CD4-positive, alpha-beta memory T cell (primary cell): Measurements from ENCODE around the gene CENPM. TPM values are rescaled to one million over a fixed set of nuclear protein-coding genes. Genes with fewer than 3 reads are reported as not detected.

Experiments used
- CTCF ChIA-PET: fragments of 350-600 bp; sonication (Branson Sonifier 250); formaldehyde crosslinking; loops from one replicate; lab custom pipeline; 2021; ENCODE audit warnings: inconsistent platforms; ENCODE audit not compliant: partially characterized antibody; lab: Charles Lee
- POLR2A ChIA-PET: fragments of 350-600 bp; sonication (Branson Sonifier 250); formaldehyde crosslinking; loops from one replicate; lab custom pipeline; 2021; ENCODE audit not compliant: partially characterized antibody; lab: Charles Lee
- DNase-seq, 5 donors: peaks; one replicate each; pipeline versions ENCODE4 v3.0.0 to v3.0.0-alpha.2; 2020 to 2022; ENCODE audit warnings: mixed read lengths in 1 of 5
- H3K27ac ChIP-seq: one replicate; pipeline ENCODE4 v1.7.0; 2013; ENCODE audit warnings: low read depth, low read length
- H3K27me3 ChIP-seq: 2 replicates; pipeline ENCODE4 v1.7.0; 2013; ENCODE audit warnings: mild to moderate bottlenecking, low read length, moderate library complexity; ENCODE audit not compliant: insufficient read depth
- H3K36me3 ChIP-seq: 2 replicates; pipeline ENCODE4 v1.7.0; 2013; ENCODE audit warnings: mild to moderate bottlenecking, low read length, moderate library complexity; ENCODE audit not compliant: insufficient read depth
- H3K4me1 ChIP-seq: 2 replicates; pipeline ENCODE4 v1.7.0; 2013; ENCODE audit warnings: mild to moderate bottlenecking, low read length, moderate library complexity; ENCODE audit not compliant: insufficient read depth
- H3K4me3 ChIP-seq, 2 donors: one replicate each; pipeline ENCODE4 v1.7.0; 2013; ENCODE audit warnings: low read length in 2 of 2, mild to moderate bottlenecking in 1 of 2
- H3K9me3 ChIP-seq, 2 donors: one replicate each; pipeline ENCODE4 v1.7.0; 2013; ENCODE audit warnings: low read length in 2 of 2, control low read depth in 1 of 2; ENCODE audit not compliant: control insufficient read depth in 1 of 2
- H3K27ac Mint-ChIP-seq, 7 donors: one replicate each; pipeline ENCODE4 v1.8.0; 2020 to 2021; ENCODE audit warnings: mixed read lengths in 7 of 7, mild to moderate bottlenecking in 6 of 7, inconsistent platforms in 3 of 7, moderate library complexity in 3 of 7
- H3K27me3 Mint-ChIP-seq, 2 donors: one replicate each; pipeline ENCODE4 v1.8.0; 2020 to 2021; ENCODE audit warnings: mixed read lengths in 2 of 2
- H3K36me3 Mint-ChIP-seq, 2 donors: one replicate each; pipeline ENCODE4 v1.8.0; 2020 to 2021; ENCODE audit warnings: mixed read lengths in 2 of 2, inconsistent platforms in 1 of 2, mild to moderate bottlenecking in 1 of 2
- H3K4me1 Mint-ChIP-seq, 4 donors: one replicate each; pipeline ENCODE4 v1.8.0; 2020 to 2021; ENCODE audit warnings: mixed read lengths in 4 of 4, mild to moderate bottlenecking in 1 of 4
- H3K4me3 Mint-ChIP-seq, 8 donors: one replicate each; pipeline ENCODE4 v1.8.0; 2020 to 2021; ENCODE audit warnings: mixed read lengths in 8 of 8, mild to moderate bottlenecking in 7 of 8, moderate library complexity in 6 of 8, inconsistent platforms in 3 of 8
- H3K9me3 Mint-ChIP-seq, 8 donors: one replicate each; pipeline ENCODE4 v1.8.0; 2020 to 2021; ENCODE audit warnings: mixed read lengths in 8 of 8, mild to moderate bottlenecking in 5 of 8, inconsistent platforms in 3 of 8, moderate library complexity in 1 of 8
- intact Hi-C: fragments of 100-400 bp; cut with micrococcal nuclease; formaldehyde crosslinking; loops from one replicate; pipeline ENCODE4 v1.15.1; 2023
- polyA plus RNA-seq, 2 donors: library from polyadenylated mRNA; unstranded; fragments of 300-500 nt; fragmentation: Illumina TruSeq; gene quantifications; one replicate each; pipeline ENCODE4 v1.2.3, GENCODE V29; 2021
- total RNA-seq, 2 experiments: library from RNA; stranded (reverse); gene quantifications; one replicate each; pipeline ENCODE4 v1.2.3, GENCODE V29; 2021

Gene CENPM, protein sequence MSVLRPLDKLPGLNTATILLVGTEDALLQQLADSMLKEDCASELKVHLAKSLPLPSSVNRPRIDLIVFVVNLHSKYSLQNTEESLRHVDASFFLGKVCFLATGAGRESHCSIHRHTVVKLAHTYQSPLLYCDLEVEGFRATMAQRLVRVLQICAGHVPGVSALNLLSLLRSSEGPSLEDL
- 10 to 100 TPM in 1 of 2 experiments, 1 to 10 TPM in 1; 7.6 to 12.0 TPM for total RNA-seq
- 10 to 100 TPM; 14.1 to 19.2 TPM for polyA plus RNA-seq

DNA sequence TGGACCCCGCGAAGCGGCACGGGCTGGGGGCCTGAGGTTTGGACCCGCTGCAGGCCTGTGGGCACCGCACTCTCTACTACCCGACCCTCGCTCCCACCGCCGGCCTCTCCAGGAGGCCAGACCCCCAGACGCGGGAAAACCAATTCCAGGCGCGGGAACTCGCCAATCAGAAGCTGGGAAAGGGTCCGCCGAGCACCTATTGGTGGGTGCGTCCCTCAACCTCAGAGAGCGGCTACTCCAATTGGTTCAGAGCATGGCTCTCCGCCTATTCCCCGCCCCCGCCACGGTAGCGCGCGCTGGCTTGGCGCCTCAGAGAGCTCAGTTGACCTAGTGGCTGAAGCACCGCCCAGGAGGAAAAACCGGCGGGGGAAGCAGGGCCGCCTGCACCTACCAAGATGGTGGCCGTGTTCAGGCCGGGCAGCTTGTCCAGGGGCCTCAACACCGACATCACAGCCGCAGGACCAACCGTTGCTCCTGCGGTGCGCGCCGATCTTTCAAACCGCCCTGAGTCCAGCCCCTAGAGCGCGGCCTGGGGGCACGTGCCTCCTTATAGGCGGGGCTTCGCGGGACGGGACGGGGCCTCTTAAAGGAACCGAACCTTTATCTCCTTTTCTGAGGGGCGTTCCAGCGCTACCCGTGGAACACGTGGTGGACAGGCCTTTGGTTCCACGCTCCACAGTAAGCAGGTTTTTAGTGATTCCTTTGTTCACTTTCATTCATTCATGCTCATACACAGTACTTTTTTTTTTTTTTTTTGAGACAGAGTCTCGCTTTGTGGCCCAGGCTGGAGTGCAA, at the start of gene CENPM:
Gene CENPM, minus strand, starts transcription at position 524 of the 795 bp plus-strand sequence. Its CDS starts 76 bp downstream, at position 448.
- H3K4me1 ChIP-seq, result peaks cover 14% of the 10 kb centered on the region
- CTCF ChIA-PET, result interaction anchor here (0.8 to 2.7 kb wide), 9 partner anchors 10 to 498 kb away, joined by 3 to 17 read pairs (median 5); no protein-coding TSS in a partner anchor
- no peaks in the 10 kb centered on the region for H3K27me3 Mint-ChIP-seq
- POLR2A ChIA-PET, result interaction anchor here (0.6 to 2.7 kb wide), 19 partner anchors 18 to 887 kb away, joined by 4 to 16 read pairs (median 5); partner anchors contain the start of genes CCDC134, SMDT1, SNU13 and SREBF2
- peaks cover 4 to 29% (median 12%) of the 10 kb centered on the region in 4 donors for H3K4me1 Mint-ChIP-seq
- H3K27ac ChIP-seq, result peak within 1 kb of the TSS; percentile 53
- H3K27me3 ChIP-seq, result no peaks in the 10 kb centered on the region
- DNase-seq, result peak; percentile 84 to 88 (median 86)
- peak within 1 kb of the TSS; percentile 82 to 94 (median 89) for H3K27ac Mint-ChIP-seq
- no peaks in the 10 kb centered on the region for H3K36me3 ChIP-seq
- H3K9me3 Mint-ChIP-seq, result no peaks in the 10 kb centered on the region
- H3K4me3 Mint-ChIP-seq, result peak within 1 kb of the TSS; percentile 89 to 97 (median 92)
- H3K9me3 ChIP-seq, result no peaks in the 10 kb centered on the region
- intact Hi-C loops, result loop anchor here (1.0 kb wide), 1 partner anchor 10 kb away; no protein-coding TSS in a partner anchor
- peak within 1 kb of the TSS; percentile 84 to 87 for H3K4me3 ChIP-seq
- peaks cover 0 to 2% of the 10 kb centered on the region in 2 donors for H3K36me3 Mint-ChIP-seq

DNA sequence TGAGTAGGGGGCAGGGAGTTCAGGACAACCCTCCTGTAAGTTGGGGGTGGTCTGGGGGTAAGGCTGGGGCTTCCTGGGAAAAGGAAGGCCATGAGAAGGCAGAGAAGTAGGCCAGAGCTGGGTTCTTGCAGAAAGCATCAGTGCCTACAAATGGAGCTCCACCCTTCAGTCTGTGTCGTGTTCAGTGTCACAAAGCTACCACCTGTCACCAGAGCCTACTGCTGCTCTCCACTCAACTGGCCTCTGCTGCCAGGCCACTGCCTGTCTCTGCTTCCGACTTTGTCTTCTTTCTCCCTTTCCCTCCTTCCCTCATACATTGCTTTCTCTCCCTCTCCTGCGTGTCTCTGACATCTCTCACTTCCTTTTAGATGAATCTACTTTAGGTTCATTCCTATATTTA, 48.3 kb upstream of the CENPM start:
- intact Hi-C loops, result no loop called here

DNA sequence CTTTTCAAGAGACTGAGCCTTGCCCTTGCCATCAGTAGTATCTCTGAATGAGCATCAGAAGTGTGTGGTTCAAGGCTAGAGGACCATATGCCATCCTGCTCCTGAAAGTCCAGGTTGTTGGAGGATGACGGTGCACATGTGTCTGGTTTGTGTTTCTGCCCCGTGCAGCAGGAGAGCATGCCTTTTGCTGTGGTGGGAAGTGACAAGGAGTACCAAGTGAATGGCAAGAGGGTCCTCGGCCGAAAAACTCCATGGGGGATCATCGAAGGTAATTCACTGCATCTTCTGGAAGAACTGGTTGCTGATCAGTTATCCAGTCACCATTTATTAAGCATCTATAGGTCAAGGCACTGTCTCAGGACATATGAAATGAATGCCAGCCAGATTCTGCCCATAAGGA, 45.5 kb upstream of the CENPM start:
- intact Hi-C loops, result no loop called here
- Mint-ChIP-seq H3K4me3 (no peak overlapping the region), H3K4me1 (peaks cover 0 to 3% (median 2%) of the 10 kb centered on the region in 4 donors), H3K27ac (no peak overlapping the region), H3K36me3 (no peaks in the 10 kb centered on the region), H3K27me3 (no peaks in the 10 kb centered on the region), H3K9me3 (no peaks in the 10 kb centered on the region)
- DNase-seq, result no peak
- POLR2A ChIA-PET, result no interaction called here
- Histone ChIP-seq H3K27me3 (no peaks in the 10 kb centered on the region), H3K4me3 (no peak overlapping the region), H3K36me3 (no peaks in the 10 kb centered on the region), H3K9me3 (no peaks in the 10 kb centered on the region), H3K27ac (no peak overlapping the region), H3K4me1 (no peaks in the 10 kb centered on the region)
- CTCF ChIA-PET, result no interaction called here

More for the DNA sequence above, 48.3 kb upstream of the CENPM start:
- POLR2A ChIA-PET, result no interaction called here
- CTCF ChIA-PET, result no interaction called here
- H3K27me3 Mint-ChIP-seq, result no peaks in the 10 kb centered on the region
- no peaks in the 10 kb centered on the region for H3K27me3 ChIP-seq
- peak overlapping the region in 1 of 7 donors; percentile 66 for H3K27ac Mint-ChIP-seq
- peaks cover 13 to 29% (median 18%) of the 10 kb centered on the region in 4 donors for H3K4me1 Mint-ChIP-seq
- no peaks in the 10 kb centered on the region for H3K36me3 ChIP-seq
- H3K9me3 Mint-ChIP-seq, result peaks cover 0 to 2% (median 0%) of the 10 kb centered on the region in 8 donors
- H3K4me1 ChIP-seq, result peaks cover 21% of the 10 kb centered on the region
- H3K36me3 Mint-ChIP-seq, result peaks cover 2 to 3% of the 10 kb centered on the region in 2 donors
- H3K27ac ChIP-seq, result no peak overlapping the region
- no peaks in the 10 kb centered on the region for H3K9me3 ChIP-seq
- no peak for DNase-seq
- no peak overlapping the region for H3K4me3 Mint-ChIP-seq
- H3K4me3 ChIP-seq, result no peak overlapping the region

DNA sequence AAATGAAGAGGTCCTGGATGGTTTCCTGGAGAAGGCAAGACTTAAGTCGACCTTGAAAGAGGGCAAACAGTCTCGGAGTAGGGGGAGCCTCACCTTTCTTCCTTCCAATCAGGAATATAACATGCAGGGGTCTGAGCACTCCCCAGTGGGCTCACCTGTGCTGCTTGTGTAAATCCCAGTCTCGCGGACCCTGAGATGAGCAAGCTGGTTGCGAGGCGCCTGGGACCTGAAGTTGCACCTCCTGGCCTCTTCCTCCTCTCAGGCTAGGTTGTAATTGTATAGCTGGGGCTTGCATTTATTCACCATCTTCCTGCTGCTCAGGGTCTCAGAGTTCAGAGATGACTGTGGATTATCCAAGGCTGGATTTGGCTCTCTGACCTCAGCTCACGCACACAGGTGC, 44.2 kb upstream of the CENPM start:
- Mint-ChIP-seq H3K9me3 (no peaks in the 10 kb centered on the region), H3K4me3 (no peak overlapping the region), H3K27ac (no peak overlapping the region), H3K27me3 (no peaks in the 10 kb centered on the region), H3K4me1 (no peaks in the 10 kb centered on the region), H3K36me3 (no peaks in the 10 kb centered on the region)
- ChIA-PET POLR2A (interaction anchor here (0.9 kb wide), 1 partner anchor 88 kb away, joined by 3 read pairs; the partner anchor contains the start of gene SMDT1), CTCF (no interaction called here)
- intact Hi-C loops, result no loop called here
- Histone ChIP-seq H3K4me1 (no peaks in the 10 kb centered on the region), H3K27ac (no peak overlapping the region), H3K36me3 (no peaks in the 10 kb centered on the region), H3K27me3 (no peaks in the 10 kb centered on the region), H3K9me3 (no peaks in the 10 kb centered on the region), H3K4me3 (no peak overlapping the region)
- DNase-seq, result no peak

DNA sequence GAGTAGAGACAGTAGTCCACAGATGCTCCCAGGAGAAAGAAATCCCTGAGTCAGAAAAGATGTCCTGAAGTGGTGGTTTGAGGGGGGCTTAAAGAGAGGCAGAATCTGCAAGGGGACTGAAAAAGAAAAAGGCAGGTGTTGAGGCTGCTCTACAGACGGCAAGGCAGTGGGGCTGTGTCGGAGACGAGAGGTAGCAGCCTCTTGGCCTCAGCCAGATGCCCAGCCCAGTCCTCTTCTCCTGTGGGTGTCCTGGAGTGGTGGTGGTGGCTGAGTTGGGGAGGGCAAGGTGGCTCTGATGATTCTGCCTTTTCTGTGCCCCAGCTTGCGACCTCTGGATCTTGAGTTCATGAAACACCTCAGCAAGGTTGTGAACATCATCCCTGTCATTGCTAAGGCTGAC, 42.3 kb upstream of the CENPM start:
- intact Hi-C loops, result no loop called here

DNA sequence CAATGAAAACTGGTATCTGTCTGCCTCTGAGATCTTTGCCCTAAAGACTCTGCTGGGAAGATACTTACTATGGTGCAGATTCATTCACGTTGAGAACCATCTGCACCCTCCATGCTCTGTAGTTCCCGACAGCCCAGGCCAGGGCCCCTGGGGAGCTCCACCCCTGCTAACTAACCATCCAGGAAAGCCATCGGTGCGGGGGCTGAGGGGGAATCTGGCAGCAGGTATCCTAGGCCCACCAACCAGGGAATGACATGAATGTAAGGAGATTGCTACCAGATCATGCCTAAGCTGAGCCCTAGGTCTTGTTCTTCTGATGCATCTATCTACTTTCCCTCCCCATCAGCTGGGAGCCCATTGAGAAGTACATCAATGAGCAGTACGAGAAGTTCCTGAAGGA, 40.3 kb upstream of the CENPM start:
- ChIA-PET POLR2A (no interaction called here), CTCF (no interaction called here)
- no peaks in the 10 kb centered on the region for H3K36me3 Mint-ChIP-seq
- no peaks in the 10 kb centered on the region for H3K4me1 Mint-ChIP-seq
- H3K9me3 Mint-ChIP-seq, result no peaks in the 10 kb centered on the region
- Histone ChIP-seq H3K4me1 (no peaks in the 10 kb centered on the region), H3K27me3 (no peaks in the 10 kb centered on the region), H3K9me3 (no peaks in the 10 kb centered on the region), H3K27ac (no peak overlapping the region), H3K4me3 (no peak overlapping the region), H3K36me3 (no peaks in the 10 kb centered on the region)
- peak overlapping the region in 1 of 7 donors; percentile 48 for H3K27ac Mint-ChIP-seq
- intact Hi-C loops, result no loop called here
- no peak for DNase-seq
- H3K4me3 Mint-ChIP-seq, result no peak overlapping the region
- H3K27me3 Mint-ChIP-seq, result no peaks in the 10 kb centered on the region

More for the DNA sequence above, 42.3 kb upstream of the CENPM start:
- ChIA-PET POLR2A (no interaction called here), CTCF (no interaction called here)
- no peaks in the 10 kb centered on the region for H3K27me3 ChIP-seq
- no peak overlapping the region for H3K27ac Mint-ChIP-seq
- H3K27me3 Mint-ChIP-seq, result no peaks in the 10 kb centered on the region
- H3K9me3 ChIP-seq, result no peaks in the 10 kb centered on the region
- no peaks in the 10 kb centered on the region for H3K36me3 Mint-ChIP-seq
- no peaks in the 10 kb centered on the region for H3K4me1 Mint-ChIP-seq
- H3K4me1 ChIP-seq, result no peaks in the 10 kb centered on the region
- no peak overlapping the region for H3K27ac ChIP-seq
- no peak overlapping the region for H3K4me3 Mint-ChIP-seq
- no peaks in the 10 kb centered on the region for H3K9me3 Mint-ChIP-seq
- no peak for DNase-seq
- no peaks in the 10 kb centered on the region for H3K36me3 ChIP-seq
- no peak overlapping the region for H3K4me3 ChIP-seq
